GM10266 (cell line): ENCODE results near the gene PLCB4.

ENCODE experiments used
- DNase-seq: peaks from one replicate; pipeline ENCODE4 v3.0.0; 2012; ENCODE audit errors: extremely low spot score
- CTCF ChIP-seq: IDR thresholded peaks from 2 replicates; pipeline ENCODE4 v1.5.1; 2012; ENCODE audit warnings: mild to moderate bottlenecking, low read depth; ENCODE audit not compliant: control insufficient read depth, insufficient read depth; ENCODE audit errors: missing control alignments

The PLCB4 gene

DNA sequence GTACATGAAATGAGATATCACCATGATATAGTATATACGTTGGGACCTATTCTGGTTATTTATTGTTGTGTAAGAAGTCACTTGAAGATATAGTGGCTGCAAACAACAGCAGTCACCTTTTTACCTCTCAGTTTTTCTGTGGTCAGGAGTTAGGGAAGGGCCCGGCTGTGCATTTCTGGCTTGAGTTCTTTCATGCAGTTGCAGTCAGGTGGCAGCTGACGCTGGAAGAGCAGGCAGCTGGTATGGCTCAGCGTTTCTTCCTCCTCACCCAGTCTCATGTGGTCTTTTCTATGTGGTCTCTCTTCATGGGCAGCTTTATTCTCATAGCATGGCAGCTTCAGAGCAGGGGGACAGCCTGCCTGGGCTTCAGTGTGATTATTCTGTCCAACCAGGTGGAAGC is 154.4 kb downstream of the PLCB4 start:
- TF ChIP-seq CTCF: no peak
- no peak for DNase-seq

DNA sequence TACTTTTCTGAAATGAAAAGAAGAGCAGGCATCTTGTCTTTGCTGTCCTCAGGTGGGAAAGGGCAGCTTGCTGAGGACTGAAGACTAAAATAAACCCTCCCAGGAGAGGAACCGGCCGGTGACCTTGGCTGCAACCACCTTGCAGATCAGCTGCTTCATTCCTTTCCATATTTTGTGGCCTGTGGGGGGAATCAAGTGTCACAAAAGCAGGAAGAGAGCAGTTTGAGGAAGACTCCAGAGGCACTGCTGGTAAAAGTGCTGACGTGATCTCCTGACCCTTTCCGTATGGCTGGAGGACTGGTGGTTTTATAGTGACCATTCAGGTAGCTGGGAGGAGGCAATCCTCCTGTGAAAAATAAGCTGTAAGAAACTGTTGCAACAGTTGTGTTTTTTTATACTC is 157.0 kb downstream of the PLCB4 start:
- TF ChIP-seq CTCF: no peak
- DNase-seq: no peak

GRCh38 chr20:9227896-9228615 is 159.2 kb downstream of the PLCB4 start:
- DNase-seq: no peak
- no peak for TF ChIP-seq CTCF

GRCh38 chr20:9228774-9229450 is 160.0 kb downstream of the PLCB4 start:
- DNase-seq: no peak
- TF ChIP-seq CTCF: no peak

DNA sequence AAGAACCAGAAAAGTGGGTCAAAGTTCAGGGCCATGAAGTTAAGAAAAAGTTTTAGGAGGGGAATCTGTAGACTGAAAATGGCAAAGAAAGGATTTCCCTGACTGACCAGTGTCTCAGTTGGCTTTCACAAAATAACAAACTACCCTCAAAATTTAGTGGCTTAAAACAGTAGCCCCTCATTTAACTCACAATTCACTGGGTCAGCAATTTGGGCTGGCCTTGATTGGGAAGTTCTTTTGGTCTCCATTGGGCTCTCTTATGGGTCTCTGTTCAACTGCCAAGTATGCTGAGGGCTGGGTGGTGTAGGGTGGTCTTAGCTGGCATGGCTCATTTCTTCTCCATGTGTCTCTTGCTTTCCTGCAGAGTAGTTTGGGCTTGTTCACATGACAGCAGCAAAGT is 161.5 kb downstream of the PLCB4 start:
- TF ChIP-seq CTCF: no peak
- no peak for DNase-seq

- TF ChIP-seq CTCF: no peak
- no peak for DNase-seq
These were observed 164.9 kb downstream of the PLCB4 start for GRCh38 chr20:9233804-9234203.

DNA sequence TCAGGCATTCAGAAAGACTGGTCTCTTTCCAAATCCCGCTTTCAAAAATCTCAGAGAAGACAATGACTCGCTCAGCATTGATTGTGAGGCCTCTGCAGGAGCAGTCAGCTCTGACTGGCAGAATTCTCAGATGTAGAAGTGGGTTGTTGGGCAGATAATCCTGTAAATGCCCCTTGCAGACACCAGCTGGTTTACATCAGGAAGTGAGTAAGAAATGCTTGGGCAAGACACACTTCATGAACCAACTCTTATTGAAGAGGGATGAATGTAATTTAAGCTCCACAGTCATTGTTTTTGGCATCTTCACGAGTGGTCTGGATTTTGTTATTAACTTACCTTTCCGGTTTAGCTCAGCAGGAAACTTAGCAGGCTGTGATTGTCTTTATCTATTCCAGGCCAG is 166.6 kb downstream of the PLCB4 start:
- no peak for DNase-seq
- TF ChIP-seq CTCF: no peak
